Breast epithelium (tissue), 3 donors: ENCODE data around the gene MAML3.

Source experiments
- POLR2AphosphoS5 ChIP-seq, 3 donors: sonication (generic); formaldehyde crosslinking; IDR thresholded peaks; one replicate each; pipeline ENCODE4 v1.6.1; 2017; ENCODE audit warnings: antibody characterized with exemption in 3 of 3
- TF ChIP-seq, protein P1 (sequence below), 3 donors: fragments of 450-650 bp; IDR thresholded peaks; one replicate each; pipeline ENCODE4 v1.5.1; 2016 to 2017; ENCODE audit warnings: antibody characterized with exemption in 3 of 3, mild to moderate bottlenecking in 3 of 3, moderate library complexity in 3 of 3

GRCh38 chr4:139718833-139719232 is 435.2 kb downstream of the MAML3 start:
- TF ChIP-seq, protein P1, sequence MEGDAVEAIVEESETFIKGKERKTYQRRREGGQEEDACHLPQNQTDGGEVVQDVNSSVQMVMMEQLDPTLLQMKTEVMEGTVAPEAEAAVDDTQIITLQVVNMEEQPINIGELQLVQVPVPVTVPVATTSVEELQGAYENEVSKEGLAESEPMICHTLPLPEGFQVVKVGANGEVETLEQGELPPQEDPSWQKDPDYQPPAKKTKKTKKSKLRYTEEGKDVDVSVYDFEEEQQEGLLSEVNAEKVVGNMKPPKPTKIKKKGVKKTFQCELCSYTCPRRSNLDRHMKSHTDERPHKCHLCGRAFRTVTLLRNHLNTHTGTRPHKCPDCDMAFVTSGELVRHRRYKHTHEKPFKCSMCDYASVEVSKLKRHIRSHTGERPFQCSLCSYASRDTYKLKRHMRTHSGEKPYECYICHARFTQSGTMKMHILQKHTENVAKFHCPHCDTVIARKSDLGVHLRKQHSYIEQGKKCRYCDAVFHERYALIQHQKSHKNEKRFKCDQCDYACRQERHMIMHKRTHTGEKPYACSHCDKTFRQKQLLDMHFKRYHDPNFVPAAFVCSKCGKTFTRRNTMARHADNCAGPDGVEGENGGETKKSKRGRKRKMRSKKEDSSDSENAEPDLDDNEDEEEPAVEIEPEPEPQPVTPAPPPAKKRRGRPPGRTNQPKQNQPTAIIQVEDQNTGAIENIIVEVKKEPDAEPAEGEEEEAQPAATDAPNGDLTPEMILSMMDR (IDR thresholded peaks at IDR 0.05) = no peak
- TF ChIP-seq POLR2AphosphoS5 (IDR thresholded peaks at IDR 0.05) = no peak
